ENCODE data around the gene CRISPLD2. TPM values are rescaled to one million over a fixed set of nuclear protein-coding genes. Genes with fewer than 3 reads are reported as not detected.

Gene CRISPLD2
- total and polyA plus RNA-seq, 12 donors: 7.9 to 48.1 (median 15.2) TPM

DNA sequence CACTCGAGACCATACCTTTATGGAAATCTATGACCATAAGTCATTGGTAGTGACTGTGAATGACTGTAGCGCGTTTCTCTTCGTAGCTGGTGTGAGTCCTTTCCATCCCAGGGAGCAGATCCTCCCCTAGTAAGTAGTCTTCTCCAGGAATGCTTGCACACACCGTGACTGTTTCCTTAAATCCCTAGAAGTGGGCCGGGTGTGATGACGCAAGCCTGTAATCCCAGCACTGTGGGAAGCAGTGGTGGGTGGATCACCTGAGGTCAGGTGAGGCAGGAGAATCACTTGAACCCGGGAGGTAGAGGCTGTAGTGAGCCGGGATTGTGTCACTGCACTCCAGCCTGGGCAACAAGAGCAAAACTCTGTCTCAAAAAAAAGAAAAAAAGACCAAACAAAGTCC is 70.6 kb downstream of the CRISPLD2 start:
- Histone ChIP-seq H3K27me3 (peaks cover 0 to 31% (median 8%) of the 10 kb centered on the region in 7 donors), H3K9me3 (no peaks in the 10 kb centered on the region), H3K27ac (no peak overlapping the region), H3K4me3 (no peak overlapping the region), H3K36me3 (peaks cover 0 to 86% (median 0%) of the 10 kb centered on the region in 9 donors), H3K4me1 (peaks cover 0 to 31% (median 14%) of the 10 kb centered on the region in 9 donors)
- DNase-seq (no peak), ATAC-seq (no peak)
- TF ChIP-seq, protein P1, sequence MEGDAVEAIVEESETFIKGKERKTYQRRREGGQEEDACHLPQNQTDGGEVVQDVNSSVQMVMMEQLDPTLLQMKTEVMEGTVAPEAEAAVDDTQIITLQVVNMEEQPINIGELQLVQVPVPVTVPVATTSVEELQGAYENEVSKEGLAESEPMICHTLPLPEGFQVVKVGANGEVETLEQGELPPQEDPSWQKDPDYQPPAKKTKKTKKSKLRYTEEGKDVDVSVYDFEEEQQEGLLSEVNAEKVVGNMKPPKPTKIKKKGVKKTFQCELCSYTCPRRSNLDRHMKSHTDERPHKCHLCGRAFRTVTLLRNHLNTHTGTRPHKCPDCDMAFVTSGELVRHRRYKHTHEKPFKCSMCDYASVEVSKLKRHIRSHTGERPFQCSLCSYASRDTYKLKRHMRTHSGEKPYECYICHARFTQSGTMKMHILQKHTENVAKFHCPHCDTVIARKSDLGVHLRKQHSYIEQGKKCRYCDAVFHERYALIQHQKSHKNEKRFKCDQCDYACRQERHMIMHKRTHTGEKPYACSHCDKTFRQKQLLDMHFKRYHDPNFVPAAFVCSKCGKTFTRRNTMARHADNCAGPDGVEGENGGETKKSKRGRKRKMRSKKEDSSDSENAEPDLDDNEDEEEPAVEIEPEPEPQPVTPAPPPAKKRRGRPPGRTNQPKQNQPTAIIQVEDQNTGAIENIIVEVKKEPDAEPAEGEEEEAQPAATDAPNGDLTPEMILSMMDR (IDR thresholded peaks at IDR 0.05): no peak
- intact Hi-C loops (cut with DNase I): no loop called here
- WGBS, 2 donors: 93 to 95% methylated on average over 9 of the region's 9 CpGs

GRCh38 chr16:84891149-84891795 is 71.5 kb downstream of the CRISPLD2 start:
- ATAC-seq (peak in 4 of 8 donors; percentile 18 to 54 (median 42)), DNase-seq (no peak)
- Histone ChIP-seq H3K36me3 (peaks cover 0 to 86% (median 0%) of the 10 kb centered on the region in 9 donors), H3K4me3 (no peak overlapping the region), H3K27me3 (peaks cover 0 to 31% (median 8%) of the 10 kb centered on the region in 7 donors), H3K4me1 (peaks cover 0 to 22% (median 6%) of the 10 kb centered on the region in 9 donors), H3K9me3 (no peaks in the 10 kb centered on the region), H3K27ac (peak overlapping the region in 4 of 10 donors; percentile 37 to 60 (median 50))
- TF ChIP-seq, protein P1 (IDR thresholded peaks at IDR 0.05): no peak
- intact Hi-C loops (cut with DNase I): no loop called here
- WGBS, 2 donors: 49 to 64% methylated on average over 17 of the region's 17 CpGs

DNA sequence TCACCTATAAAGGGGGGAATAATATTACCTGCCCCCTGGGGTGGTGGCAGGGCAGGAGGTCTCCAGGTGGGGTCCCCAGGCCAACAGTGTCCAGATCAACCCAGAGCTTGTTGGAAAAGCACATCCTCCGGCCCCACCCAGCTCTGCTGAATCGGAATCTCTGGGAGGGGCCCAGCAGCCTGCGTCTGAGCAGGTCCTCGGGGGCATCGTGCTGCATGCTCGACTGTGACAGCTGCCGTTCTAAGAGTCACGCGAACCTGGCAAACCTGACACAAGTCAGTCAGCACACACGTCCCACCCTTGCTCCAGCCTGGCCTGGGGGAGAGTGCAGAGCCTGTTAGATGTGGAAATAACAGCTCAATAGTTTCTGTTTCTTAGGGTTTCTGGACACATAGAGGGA is 72.3 kb downstream of the CRISPLD2 start:
- 52 to 57% methylated on average over 10 of the region's 10 CpGs for WGBS, 2 donors
- peaks cover 0 to 31% (median 8%) of the 10 kb centered on the region in 7 donors for H3K27me3 ChIP-seq
- H3K9me3 ChIP-seq: no peaks in the 10 kb centered on the region
- peaks cover 0 to 86% (median 0%) of the 10 kb centered on the region in 9 donors for H3K36me3 ChIP-seq
- TF ChIP-seq, protein P1 (IDR thresholded peaks at IDR 0.05): no peak
- intact Hi-C loops (cut with DNase I): no loop called here
- peak in 4 of 8 donors; percentile 9 to 43 (median 22) for ATAC-seq
- H3K27ac ChIP-seq: peak overlapping the region in 2 of 10 donors; percentile 37 to 57
- H3K4me1 ChIP-seq: peaks cover 0 to 27% (median 6%) of the 10 kb centered on the region in 9 donors
- no peak for DNase-seq
- no peak overlapping the region for H3K4me3 ChIP-seq

DNA sequence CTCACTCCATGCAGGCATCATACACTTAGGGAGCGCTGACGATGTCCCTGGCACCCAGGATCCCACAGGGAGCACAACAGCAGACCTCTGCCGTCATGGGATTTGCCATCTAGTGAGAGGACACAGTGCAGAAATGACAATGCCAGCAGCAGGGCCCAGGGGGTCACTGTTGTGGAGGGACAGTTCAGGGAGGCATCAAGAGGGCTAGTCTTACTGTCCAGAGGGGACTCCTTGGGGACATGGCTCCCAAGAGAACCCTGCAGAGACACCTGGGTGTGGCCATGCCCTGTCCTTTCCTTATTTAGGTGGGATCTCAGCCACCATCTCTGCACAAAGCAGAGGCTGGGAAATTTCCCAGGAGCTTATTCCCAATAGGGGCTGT is 73.7 kb downstream of the CRISPLD2 start:
- Histone ChIP-seq H3K36me3 (peaks cover 0 to 83% (median 0%) of the 10 kb centered on the region in 9 donors), H3K27me3 (peaks cover 0 to 30% (median 8%) of the 10 kb centered on the region in 7 donors), H3K4me3 (no peak overlapping the region), H3K4me1 (peaks cover 0 to 40% (median 6%) of the 10 kb centered on the region in 9 donors), H3K9me3 (no peaks in the 10 kb centered on the region), H3K27ac (peak overlapping the region in 1 of 10 donors; percentile 72)
- TF ChIP-seq, protein P1 (IDR thresholded peaks at IDR 0.05): no peak
- 97 to 98% methylated on average over 3 of the region's 3 CpGs for WGBS, 2 donors
- no peak for ATAC-seq
- no peak for DNase-seq
- intact Hi-C loops (cut with DNase I): no loop called here

Data from heart right ventricle (tissue), 16 donors.